GM12872 (cell line): Measurements from ENCODE around the gene TMEM51.

Source experiments
- TF ChIP-seq, protein P1 (sequence below): IDR thresholded peaks from 3 replicates; pipeline ENCODE4 v1.5.1; 2011; ENCODE audit warnings: low read depth, mild to moderate bottlenecking, low read length, moderate library complexity; ENCODE audit not compliant: insufficient read depth

The TMEM51 gene

DNA sequence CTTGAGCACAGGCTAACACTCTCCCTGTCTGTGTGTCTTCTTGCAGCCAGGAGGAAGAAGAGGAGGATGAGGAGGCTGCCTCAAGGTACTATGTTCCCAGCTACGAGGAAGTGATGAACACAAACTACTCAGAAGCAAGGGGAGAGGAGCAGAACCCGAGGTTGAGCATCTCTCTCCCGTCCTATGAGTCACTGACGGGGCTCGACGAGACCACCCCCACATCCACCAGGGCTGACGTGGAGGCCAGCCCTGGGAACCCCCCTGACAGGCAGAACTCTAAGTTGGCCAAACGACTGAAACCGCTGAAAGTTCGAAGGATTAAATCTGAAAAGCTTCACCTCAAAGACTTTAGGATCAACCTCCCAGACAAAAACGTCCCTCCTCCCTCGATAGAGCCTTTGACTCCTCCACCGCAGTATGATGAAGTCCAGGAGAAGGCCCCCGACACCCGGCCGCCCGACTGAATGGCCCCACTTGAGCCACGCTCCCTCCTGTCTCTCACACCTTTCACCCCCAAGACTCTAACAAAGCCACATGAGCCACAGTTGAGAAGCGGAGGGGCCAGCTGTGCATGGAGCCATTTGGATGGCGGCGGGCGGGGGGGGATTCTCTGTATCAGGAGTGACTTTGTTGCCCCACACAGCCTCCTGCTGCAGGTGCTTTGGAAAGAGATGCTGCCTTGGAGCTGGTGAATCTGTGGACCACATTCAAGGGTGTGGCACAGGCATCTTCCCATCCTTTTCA lies 65.9 kb downstream of the TMEM51 start:
- TF ChIP-seq, protein P1, sequence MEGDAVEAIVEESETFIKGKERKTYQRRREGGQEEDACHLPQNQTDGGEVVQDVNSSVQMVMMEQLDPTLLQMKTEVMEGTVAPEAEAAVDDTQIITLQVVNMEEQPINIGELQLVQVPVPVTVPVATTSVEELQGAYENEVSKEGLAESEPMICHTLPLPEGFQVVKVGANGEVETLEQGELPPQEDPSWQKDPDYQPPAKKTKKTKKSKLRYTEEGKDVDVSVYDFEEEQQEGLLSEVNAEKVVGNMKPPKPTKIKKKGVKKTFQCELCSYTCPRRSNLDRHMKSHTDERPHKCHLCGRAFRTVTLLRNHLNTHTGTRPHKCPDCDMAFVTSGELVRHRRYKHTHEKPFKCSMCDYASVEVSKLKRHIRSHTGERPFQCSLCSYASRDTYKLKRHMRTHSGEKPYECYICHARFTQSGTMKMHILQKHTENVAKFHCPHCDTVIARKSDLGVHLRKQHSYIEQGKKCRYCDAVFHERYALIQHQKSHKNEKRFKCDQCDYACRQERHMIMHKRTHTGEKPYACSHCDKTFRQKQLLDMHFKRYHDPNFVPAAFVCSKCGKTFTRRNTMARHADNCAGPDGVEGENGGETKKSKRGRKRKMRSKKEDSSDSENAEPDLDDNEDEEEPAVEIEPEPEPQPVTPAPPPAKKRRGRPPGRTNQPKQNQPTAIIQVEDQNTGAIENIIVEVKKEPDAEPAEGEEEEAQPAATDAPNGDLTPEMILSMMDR, result no peak

DNA sequence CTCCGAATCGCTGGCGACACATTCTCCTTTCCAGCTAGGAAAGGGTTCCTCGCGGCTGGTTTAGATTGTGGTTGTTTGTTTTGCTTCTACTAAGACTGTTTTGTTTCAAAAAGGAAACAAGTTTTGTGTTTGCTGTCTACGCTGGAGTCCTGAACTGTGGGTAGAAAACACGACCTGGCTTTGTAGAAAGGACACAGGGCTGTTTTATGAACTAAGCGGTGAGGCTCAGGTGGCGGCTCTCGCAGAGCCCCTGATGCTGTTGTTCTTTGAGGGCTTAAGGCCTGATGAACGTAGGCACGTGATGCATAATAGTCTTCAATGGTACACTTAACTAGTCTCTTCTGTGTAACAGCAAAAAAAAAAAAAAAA lies 66.5 kb downstream of the TMEM51 start:
- TF ChIP-seq, protein P1, result no peak

DNA sequence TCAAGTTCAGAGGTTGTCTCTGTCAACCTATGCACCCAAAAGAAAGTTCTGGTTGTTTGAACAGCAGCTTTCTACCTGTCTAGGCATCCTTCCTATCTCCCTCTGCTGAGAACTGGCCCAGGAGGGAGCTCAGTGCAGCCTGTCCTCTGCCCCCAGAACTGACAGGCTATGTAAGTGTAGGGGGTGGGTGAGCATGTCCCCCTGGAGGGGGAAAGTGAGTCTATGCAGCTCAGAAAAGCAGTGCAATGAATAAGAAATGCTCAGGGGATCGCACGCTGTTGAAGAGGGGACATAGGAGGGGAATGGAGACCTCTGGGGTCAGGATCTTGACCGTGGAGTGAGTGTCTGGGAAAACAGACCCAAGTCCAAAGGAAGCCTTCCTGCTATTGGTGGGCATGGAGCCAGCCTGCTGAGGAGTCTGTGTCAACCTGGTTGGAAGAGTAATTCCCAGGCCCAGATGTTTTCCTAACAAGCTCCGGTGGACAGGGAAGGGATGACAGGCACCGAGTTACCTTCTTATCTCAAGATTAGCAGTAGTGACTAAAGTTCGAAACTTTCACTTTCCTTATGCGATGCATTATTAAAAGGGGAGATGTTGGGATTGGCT lies 67.4 kb downstream of the TMEM51 start:
- TF ChIP-seq, protein P1, result no peak

DNA sequence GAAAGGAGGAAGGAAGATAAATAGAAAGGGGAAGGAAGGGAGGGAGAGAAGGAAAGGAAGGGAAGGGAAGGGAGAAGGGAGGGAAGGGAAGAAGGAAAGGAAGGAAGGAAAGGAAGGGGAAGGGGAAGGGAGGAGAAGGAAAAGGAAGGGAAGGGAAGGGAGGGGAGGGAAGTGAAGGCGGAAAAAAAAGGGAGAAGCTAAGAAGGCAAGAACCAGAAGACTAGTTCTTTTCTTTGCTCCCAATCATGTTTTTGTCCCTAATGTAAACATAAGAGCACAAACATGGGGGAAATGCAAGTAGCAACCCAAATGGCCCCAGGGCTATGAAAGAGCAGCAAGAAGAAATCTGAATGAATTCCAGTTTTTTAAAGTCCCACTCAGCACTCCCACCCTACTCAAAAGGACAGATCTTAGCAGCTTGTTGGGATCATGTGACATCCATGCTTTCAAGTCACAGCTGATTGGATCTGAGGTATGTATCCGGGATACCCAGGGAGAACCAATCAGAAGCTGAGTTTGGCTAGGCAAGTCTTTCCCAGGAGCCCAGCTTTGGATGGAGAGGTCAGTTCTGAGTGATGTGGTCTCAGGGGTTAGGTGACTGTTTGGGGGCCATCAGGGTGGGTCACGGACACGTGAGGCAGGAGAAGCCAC lies 69.2 kb downstream of the TMEM51 start:
- TF ChIP-seq, protein P1, result no peak

DNA sequence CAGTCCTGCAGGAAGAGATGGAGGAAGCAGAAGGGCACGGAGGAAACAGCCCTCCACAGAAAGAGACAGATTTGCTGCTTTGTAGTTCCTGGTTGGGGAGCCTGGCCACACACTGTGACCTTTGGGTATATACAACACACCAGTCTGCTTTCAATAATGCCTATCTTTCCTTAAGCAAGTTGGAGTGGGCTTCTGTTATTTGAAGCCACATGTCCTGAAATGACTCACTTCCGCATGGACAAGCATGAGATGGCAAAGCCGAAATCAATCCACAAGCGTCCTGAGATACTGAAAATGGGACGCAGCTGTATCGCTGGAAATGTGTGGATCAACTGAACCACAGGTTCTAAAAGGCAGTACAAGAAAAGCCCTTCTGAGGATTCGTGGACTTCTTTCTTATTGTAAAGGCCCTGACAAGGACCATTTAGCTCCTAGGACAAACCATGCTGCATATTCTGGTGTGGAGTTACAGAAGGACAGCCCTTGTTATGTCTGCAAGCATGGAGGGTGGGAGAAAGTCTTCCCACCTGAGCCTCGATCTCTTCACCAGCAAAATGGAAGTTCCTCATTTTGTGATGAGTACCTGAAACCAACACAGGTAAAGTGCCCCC lies 70.8 kb downstream of the TMEM51 start:
- TF ChIP-seq, protein P1, result no peak

DNA sequence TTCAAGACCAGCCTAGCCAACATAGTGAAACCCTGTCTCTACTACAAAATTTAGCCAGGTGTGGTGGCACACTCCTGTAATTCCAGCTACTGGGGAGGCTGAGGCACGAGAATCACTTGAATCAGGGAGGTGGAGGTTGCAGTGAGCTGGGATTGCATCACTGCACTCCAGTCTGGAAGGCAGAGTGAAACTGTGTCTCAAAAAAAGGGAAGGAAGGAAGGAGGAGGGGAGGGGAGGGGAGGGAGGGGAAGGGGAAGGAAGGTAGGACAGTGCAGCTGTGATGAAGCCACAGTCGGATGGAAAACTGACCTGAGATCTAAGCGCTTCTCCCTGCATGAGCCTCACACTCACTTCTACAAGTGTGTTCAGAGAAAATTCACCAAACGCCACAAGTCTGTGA lies 71.4 kb downstream of the TMEM51 start:
- TF ChIP-seq, protein P1, result no peak

DNA sequence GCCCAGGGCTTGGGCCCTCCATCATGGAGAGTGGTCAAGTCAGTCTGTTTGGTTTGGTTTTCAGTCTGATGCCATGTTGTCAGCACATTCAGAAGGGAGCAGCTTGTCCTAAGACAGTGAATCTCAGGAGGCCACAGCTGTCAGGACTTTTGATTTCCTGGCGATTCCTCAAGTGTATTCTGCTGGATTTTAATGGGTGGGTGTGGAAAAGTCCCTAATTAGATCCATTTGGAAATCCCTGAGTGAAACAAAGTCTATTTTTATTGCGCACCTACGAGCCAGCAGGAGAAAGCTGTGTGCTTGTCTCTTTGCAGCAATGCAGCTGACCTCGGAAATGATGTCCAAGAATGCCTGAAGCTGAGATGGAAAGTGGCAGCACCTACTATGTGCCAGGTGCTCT lies 71.9 kb downstream of the TMEM51 start:
- TF ChIP-seq, protein P1, result no peak
